ENCODE results near the gene CRACR2A. TPM values are rescaled to one million over a fixed set of nuclear protein-coding genes. Genes with fewer than 3 reads are reported as not detected.
A peak's percentile ranks its signal among the peaks of the same experiment; 100 is the strongest.

Gene CRACR2A
- total and polyA plus RNA-seq, 2 of the 8 experiments (the other 6 are each of a cell fraction or from before 2014, with no cell fraction given): 0.85 to 3.2 TPM

GRCh38 chr12:3576891-3577290 is 176.0 kb downstream of the CRACR2A start:
- POLR2A ChIA-PET (ENCODE audit: partially characterized antibody): no interaction called here
- Histone ChIP-seq H2BK120ac (replicated peaks; ENCODE audit: low read depth, low read length) (no peak overlapping the region), H4K5ac (ENCODE audit: insufficient read length, low read depth, low read length) (no peak overlapping the region), H3K23me2 (ENCODE audit: low read depth, low read length) (no peaks in the 10 kb centered on the region), H3K36me3 (ENCODE audit: control insufficient read depth in 2 of 4, insufficient read depth in 4 of 4, low read length in 3 of 4) (no peaks in the 10 kb centered on the region), H3K9me3 (ENCODE audit: insufficient read depth in 2 of 2, low read depth in 1 of 2, low read length in 1 of 2) (no peaks in the 10 kb centered on the region), H2AK5ac (ENCODE audit: low read depth, low read length) (no peak overlapping the region), H3K27me3 (replicated peaks in 1 of 4; ENCODE audit: control insufficient read depth in 3 of 4, extremely low read depth in 1 of 4, insufficient read depth in 3 of 4, low read length in 3 of 4) (no peaks in the 10 kb centered on the region), H3K23ac (ENCODE audit: insufficient read length) (no peak overlapping the region), H3K4ac (replicated peaks; ENCODE audit: insufficient read length, low read depth, low read length) (no peak overlapping the region), H3K4me1 (replicated peaks in 1 of 4; ENCODE audit: control insufficient read depth in 3 of 4, insufficient read depth in 4 of 4, low read length in 3 of 4) (peaks cover 0 to 7% (median 0%) of the 10 kb centered on the region in 4 experiments; a peak in 3 of 7 replicates), H3K27ac (ENCODE audit: low read depth, low read length) (no peak overlapping the region), H2AFZ (ENCODE audit: low read length) (no peak overlapping the region), H3K56ac (replicated peaks; ENCODE audit: insufficient read length, low read depth, low read length) (no peak overlapping the region), H3K79me2 (ENCODE audit: control insufficient read depth in 1 of 2, insufficient read depth in 2 of 2, low read length in 2 of 2) (no peaks in the 10 kb centered on the region), H3K79me1 (ENCODE audit: low read depth, low read length) (no peaks in the 10 kb centered on the region), H2BK12ac (ENCODE audit: low read depth, low read length) (no peak overlapping the region), H4K8ac (ENCODE audit: extremely low read depth, insufficient read depth, low read length) (peak overlapping the region; percentile 43; the same call in 1 of the 2 replicates), H2BK15ac (ENCODE audit: low read length) (no peak overlapping the region), H2BK20ac (ENCODE audit: low read length) (no peak overlapping the region), H3K18ac (ENCODE audit: extremely low read depth, low read length) (no peak overlapping the region), H4K91ac (replicated peaks; ENCODE audit: insufficient read length, low read length) (no peak overlapping the region), H4K20me1 (replicated peaks in 1 of 2; ENCODE audit: control insufficient read depth in 1 of 2, insufficient read depth in 2 of 2, low read length in 2 of 2) (no peaks in the 10 kb centered on the region), H3K14ac (ENCODE audit: insufficient read length) (no peak overlapping the region), H2BK5ac (ENCODE audit: low read depth, low read length) (no peak overlapping the region), H3K4me3 (ENCODE audit: extremely low read depth in 1 of 4, insufficient read depth in 2 of 4, low read depth in 3 of 4, low read length in 4 of 4) (no peak overlapping the region), H3K4me2 (ENCODE audit: insufficient read depth in 1 of 2, low read depth in 2 of 2, low read length in 2 of 2) (no peak overlapping the region), H3K9ac (replicated peaks in 1 of 4; ENCODE audit: extremely low read depth in 1 of 4, low read depth in 3 of 4, low read length in 3 of 4) (no peak overlapping the region)
- 86% methylated on average over 9 of the region's 9 CpGs; no CpG with 5 or more reads in 1 of the 2 experiments for WGBS, 2 experiments (ENCODE audit: extremely low coverage in 1 of 2, insufficient coverage in 1 of 2, insufficient read length in 1 of 2, insufficient replicate concordance in 2 of 2, low coverage in 1 of 2, low lambda C conversion rate in 2 of 2, missing lambda C conversion rate in 1 of 2)
- DNase-seq (ENCODE audit: low read depth in 1 of 2, low spot score in 2 of 2) (no peak), FAIRE-seq (no peak)
- CTCF ChIA-PET (ENCODE audit: partially characterized antibody): interaction anchor here (1.4 to 1.6 kb wide), 4 partner anchors 20 to 276 kb away, joined by 3 to 8 read pairs (median 6); no protein-coding TSS in a partner anchor
- no peak for TF ChIP-seq CTCF (IDR thresholded peaks at IDR 0.05; ENCODE audit: control extremely low read depth in 1 of 3, insufficient read depth in 1 of 3, low read depth in 1 of 3, low read length in 3 of 3)
- no peak for TF ChIP-seq TAF1 (IDR thresholded peaks at IDR 0.05; ENCODE audit: low read depth, low read length)
- no peak for TF ChIP-seq TCF12 (IDR thresholded peaks at IDR 0.05; ENCODE audit: low read depth, low read length)
- no peak for TF ChIP-seq BACH1 (IDR thresholded peaks at IDR 0.05; ENCODE audit: low read length)
- TF ChIP-seq NANOG (IDR thresholded peaks at IDR 0.05; ENCODE audit: insufficient read depth, low read depth, low read length, poor library complexity, severe bottlenecking): no peak
- no peak for TF ChIP-seq PHF8 (conservative IDR thresholded peaks at IDR 0.05; ENCODE audit: low read depth, low read length)
- TF ChIP-seq POLR2AphosphoS5 (IDR thresholded peaks at IDR 0.05; ENCODE audit: low read depth, low read length): no peak
- no peak for TF ChIP-seq POU5F1 (IDR thresholded peaks at IDR 0.05; ENCODE audit: low read depth, low read length)
- no peak for TF ChIP-seq FOSL1 (IDR thresholded peaks at IDR 0.05; ENCODE audit: insufficient read depth, low read depth, low read length)
- no peak for TF ChIP-seq ATF3 (IDR thresholded peaks at IDR 0.05; ENCODE audit: insufficient read depth, low read depth, low read length)
- TF ChIP-seq POLR2A (IDR thresholded peaks at IDR 0.05; ENCODE audit: control extremely low read depth in 1 of 2, low read depth in 2 of 2, low read length in 2 of 2): no peak
